NT2/D1 (cell line): ENCODE results near the gene ACAD8.
A peak's percentile ranks its signal among the peaks of the same experiment; 100 is the strongest.

ENCODE experiments used
- DNase-seq: peaks from one replicate; pipeline ENCODE4 v3.0.0-alpha.2; 2011; ENCODE audit warnings: low read depth, low spot score
- H3K27me3 ChIP-seq: 2 replicates; pipeline ENCODE4 v1.6.0; 2011; ENCODE audit warnings: mild to moderate bottlenecking; ENCODE audit not compliant: insufficient read length, insufficient read depth
- H3K36me3 ChIP-seq: 2 replicates; pipeline ENCODE4 v1.6.1; 2011; ENCODE audit warnings: mild to moderate bottlenecking, low read length, mixed read lengths; ENCODE audit not compliant: insufficient read depth, insufficient read length
- H3K4me1 ChIP-seq: 2 replicates; pipeline ENCODE4 v1.5.1; 2011; ENCODE audit not compliant: insufficient read depth, insufficient read length
- H3K4me3 ChIP-seq: 2 replicates; pipeline ENCODE4 v1.5.1; 2011; ENCODE audit warnings: low read depth; ENCODE audit not compliant: insufficient read length
- H3K9ac ChIP-seq: 2 replicates; pipeline ENCODE4 v1.6.0; 2011; ENCODE audit warnings: low read depth; ENCODE audit not compliant: insufficient read length
- H3K9me3 ChIP-seq: 2 replicates; pipeline ENCODE4 v1.5.1; 2011; ENCODE audit warnings: mild to moderate bottlenecking, low read length; ENCODE audit not compliant: insufficient read depth
- SUZ12 ChIP-seq: IDR thresholded peaks from 2 replicates; pipeline ENCODE4 v1.6.1; 2011; ENCODE audit not compliant: insufficient read length, insufficient read depth; ENCODE audit errors: extremely low read depth
- YY1 ChIP-seq: IDR thresholded peaks from 2 replicates; pipeline ENCODE4 v1.6.1; 2011; ENCODE audit not compliant: insufficient read length, insufficient read depth
- ZNF274 ChIP-seq: IDR thresholded peaks from 2 replicates; pipeline ENCODE4 v1.6.1; 2011; ENCODE audit warnings: mild to moderate bottlenecking, low read depth, low read length

Gene ACAD8

DNA sequence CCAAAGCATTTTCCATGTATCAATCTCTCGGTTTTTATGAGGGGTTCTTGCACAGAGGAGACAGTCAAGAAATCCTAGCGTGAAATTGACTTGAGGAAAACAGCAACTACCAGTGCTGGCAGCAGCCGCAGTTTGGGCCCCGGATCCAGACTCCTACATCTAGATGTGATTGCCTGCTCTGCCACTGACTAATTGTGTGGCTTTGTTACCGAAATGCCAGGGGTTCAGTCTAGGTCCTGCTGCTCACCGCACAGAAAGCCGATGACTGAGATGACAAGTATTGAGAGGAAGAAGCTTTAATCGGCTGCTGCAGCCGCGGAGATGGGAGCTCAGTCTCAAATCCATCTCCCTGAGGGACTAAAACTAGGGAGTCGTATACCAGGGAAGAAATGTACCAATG, 14.6 kb downstream of the ACAD8 start:
- no peak overlapping the region for H3K9ac ChIP-seq
- no peak for TF ChIP-seq YY1
- TF ChIP-seq SUZ12: no peak
- no peak for TF ChIP-seq ZNF274
- no peak overlapping the region for H3K4me3 ChIP-seq
- peaks cover 5% of the 10 kb centered on the region for H3K27me3 ChIP-seq
- no peaks in the 10 kb centered on the region for H3K9me3 ChIP-seq
- DNase-seq: no peak
- peaks cover 15% of the 10 kb centered on the region for H3K36me3 ChIP-seq
- peaks cover 3% of the 10 kb centered on the region for H3K4me1 ChIP-seq

DNA sequence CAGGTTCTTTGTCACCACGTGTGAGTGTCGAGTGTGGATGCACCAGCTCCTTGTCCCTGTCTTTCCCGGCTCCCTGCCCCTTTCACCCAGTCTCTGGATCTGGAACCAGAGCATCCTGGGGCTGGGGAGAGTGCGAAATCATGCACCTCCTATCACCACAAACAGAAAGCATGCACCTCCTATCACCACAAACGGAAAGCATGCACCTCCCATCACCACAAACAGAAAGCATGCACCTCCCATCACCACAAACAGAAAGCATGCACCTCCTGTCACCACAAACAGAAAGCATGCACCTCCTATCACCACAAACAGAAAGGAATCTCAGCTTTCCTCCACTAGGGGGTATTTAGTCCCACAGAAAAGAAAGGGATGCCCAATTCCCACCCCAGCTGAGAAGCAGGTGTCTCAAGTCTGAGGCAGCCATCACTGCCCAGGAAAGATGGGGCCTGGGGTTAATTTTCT, 16.9 kb downstream of the ACAD8 start:
- Histone ChIP-seq H3K4me1 (peaks cover 3% of the 10 kb centered on the region), H3K36me3 (no peaks in the 10 kb centered on the region), H3K27me3 (peaks cover 26% of the 10 kb centered on the region), H3K9ac (no peak overlapping the region), H3K4me3 (no peak overlapping the region), H3K9me3 (no peaks in the 10 kb centered on the region)
- TF ChIP-seq SUZ12 (no peak), YY1 (no peak), ZNF274 (no peak)
- no peak for DNase-seq

DNA sequence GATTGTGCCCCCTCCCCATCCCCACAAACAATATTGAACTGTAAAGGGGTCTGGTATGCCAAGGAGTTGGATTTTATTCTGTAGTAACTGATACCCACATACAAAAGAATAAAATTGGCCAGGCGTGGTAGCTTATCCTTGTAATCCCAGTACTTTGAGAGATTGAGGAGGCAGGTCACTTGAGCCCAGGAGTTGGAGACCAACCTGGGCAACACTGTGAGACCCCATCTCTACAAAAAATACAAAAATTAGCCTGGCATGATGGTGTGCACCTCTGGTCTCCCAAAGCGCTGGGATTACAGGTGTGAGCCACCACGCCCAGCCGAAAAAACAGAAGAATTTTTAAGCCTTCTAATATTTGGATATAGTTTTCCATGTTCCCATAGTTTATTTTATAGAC, 18.6 kb downstream of the ACAD8 start:
- no peak for DNase-seq
- peaks cover 42% of the 10 kb centered on the region for H3K27me3 ChIP-seq
- no peak overlapping the region for H3K4me3 ChIP-seq
- H3K9ac ChIP-seq: no peak overlapping the region
- H3K9me3 ChIP-seq: no peaks in the 10 kb centered on the region
- peaks cover 3% of the 10 kb centered on the region for H3K4me1 ChIP-seq
- TF ChIP-seq YY1 (no peak), SUZ12 (no peak), ZNF274 (no peak)
- no peaks in the 10 kb centered on the region for H3K36me3 ChIP-seq

DNA sequence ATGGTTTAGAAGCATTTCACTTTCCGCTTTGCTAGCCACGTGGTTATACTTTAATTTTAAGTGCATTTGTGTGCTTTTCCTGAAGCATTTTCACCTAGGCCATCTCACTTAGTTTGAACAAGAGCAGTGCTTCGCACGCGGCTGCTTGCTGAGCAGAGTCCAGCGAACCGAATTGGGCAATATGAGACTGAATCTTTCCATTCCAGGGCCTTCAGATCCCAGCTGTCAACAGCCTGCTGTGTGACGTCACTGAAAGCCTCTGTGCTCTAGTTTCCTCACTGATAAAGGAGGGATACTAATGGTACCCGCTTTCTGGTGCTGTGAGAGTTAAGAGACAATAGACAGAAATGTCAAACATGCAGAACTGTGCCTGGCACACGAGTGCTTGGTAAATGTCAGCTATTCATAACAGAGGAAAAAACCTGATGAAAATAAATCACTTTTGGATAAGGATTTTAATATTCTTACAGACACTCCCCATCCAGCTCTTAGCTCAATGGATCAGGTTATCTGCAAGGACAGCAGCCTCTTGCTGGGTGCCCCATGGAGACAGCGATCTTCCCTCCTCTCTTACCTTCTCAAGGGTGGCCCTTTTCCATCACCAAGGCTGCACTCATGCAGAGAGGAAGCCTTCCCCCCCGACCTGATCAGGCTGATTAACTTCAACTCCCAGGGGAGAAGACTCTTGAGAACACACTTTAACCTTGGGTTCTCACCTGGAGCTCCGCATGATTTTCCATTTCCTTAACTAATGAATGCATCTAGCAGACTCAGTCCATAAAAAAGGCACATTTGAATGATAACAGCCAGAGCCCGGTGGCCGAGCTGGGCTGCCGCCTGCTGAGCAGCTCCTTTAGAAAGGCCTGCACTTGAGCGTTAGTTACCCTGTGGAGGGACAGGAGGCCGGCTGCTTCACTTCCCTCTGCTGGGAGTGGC, 19.3 kb downstream of the ACAD8 start:
- H3K4me3 ChIP-seq: no peak overlapping the region
- no peaks in the 10 kb centered on the region for H3K9me3 ChIP-seq
- peaks cover 49% of the 10 kb centered on the region for H3K27me3 ChIP-seq
- H3K36me3 ChIP-seq: no peaks in the 10 kb centered on the region
- H3K9ac ChIP-seq: no peak overlapping the region
- no peak for TF ChIP-seq YY1
- no peak for TF ChIP-seq ZNF274
- no peak for TF ChIP-seq SUZ12
- peak; percentile 80 for DNase-seq
- H3K4me1 ChIP-seq: peaks cover 3% of the 10 kb centered on the region

DNA sequence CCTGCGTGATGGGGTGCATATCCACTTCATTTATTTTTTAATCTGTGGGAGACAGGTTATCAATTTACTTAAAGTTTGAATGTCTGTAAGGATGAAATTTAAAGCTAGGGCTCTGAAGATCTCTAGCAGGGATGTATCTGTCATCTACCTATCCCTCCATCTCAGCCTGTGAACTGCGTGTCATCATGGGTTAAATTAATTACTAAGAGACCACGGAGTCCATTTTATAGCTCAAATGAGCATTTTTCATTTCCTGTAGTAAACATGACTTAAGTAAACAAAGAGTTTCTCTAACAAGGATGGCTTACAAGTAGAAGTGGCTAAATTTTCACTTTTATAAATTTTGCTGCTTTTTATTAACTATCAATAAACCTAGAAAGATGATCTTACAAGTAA, 19.9 kb downstream of the ACAD8 start:
- Histone ChIP-seq H3K9ac (no peak overlapping the region), H3K4me3 (no peak overlapping the region), H3K4me1 (peaks cover 3% of the 10 kb centered on the region), H3K27me3 (peaks cover 56% of the 10 kb centered on the region), H3K9me3 (no peaks in the 10 kb centered on the region), H3K36me3 (no peaks in the 10 kb centered on the region)
- DNase-seq: no peak
- no peak for TF ChIP-seq ZNF274
- TF ChIP-seq YY1: no peak
- TF ChIP-seq SUZ12: no peak

DNA sequence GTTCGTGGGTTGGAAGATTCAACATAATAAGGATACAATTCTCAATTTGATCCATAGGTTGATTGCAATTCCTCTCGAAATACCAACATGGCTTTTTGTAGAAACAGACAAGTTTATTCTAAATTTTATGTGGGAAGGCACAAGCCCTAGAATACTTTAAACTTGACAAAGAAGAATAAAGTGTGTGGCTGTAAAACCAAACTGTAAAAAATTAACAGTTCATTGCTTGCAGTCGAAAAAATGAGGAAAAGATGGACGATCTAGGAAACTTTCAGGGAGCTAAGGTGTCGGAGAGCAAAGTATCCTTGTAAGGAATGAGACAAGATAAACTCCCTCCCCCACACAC, 21.8 kb downstream of the ACAD8 start:
- H3K4me3 ChIP-seq: peak overlapping the region; percentile 55
- peak overlapping the region; percentile 79 for H3K9ac ChIP-seq
- H3K27me3 ChIP-seq: peaks cover 64% of the 10 kb centered on the region
- TF ChIP-seq SUZ12 (no peak), ZNF274 (no peak), YY1 (no peak)
- H3K9me3 ChIP-seq: no peaks in the 10 kb centered on the region
- peaks cover under 1% of the 10 kb centered on the region for H3K4me1 ChIP-seq
- no peak for DNase-seq
- no peaks in the 10 kb centered on the region for H3K36me3 ChIP-seq

DNA sequence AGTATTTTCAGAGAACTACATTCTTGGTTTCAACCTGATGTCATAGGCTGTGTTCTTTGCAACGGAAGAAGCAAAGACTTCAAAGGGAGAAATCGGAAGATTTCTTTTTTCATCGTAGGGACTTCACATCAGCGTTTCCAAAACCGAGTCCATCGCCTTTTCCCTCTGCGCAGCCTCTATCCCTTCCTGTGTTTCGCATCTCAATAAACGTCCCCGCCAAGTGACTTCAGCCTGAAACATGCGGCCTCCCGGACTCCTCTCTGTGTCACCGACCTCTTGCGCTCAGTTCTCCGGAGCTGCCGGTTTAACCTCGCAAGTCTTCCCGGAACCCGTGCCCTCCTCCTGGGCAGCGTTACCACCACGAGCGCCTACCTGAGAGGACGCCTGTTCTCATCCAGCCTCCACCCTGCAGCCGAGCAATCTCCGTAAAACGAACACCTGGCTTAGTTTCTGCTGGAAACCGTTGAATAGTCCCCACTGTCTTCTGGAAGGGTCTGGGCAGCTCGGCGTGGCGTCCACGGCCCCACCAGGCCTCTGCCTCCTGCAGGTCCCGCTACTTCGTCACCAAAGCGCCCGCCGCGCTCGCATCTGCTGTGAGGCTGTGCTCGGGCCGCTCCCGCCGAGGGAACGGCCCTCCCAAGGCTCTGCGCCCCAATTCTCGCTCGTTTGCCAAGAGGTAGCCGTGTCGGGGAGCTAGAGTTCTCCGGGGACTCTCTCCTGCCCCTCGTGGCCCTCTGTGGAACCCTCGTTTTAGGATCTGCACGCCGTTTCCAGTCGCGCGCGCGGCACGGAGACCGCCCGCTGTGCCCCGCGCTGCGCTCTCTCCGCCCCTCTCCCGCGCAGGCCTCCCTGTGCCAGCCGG, 22.4 kb downstream of the ACAD8 start, which contains the start of gene GLB1L3:
Gene GLB1L3 (plus strand): TSS at position 846 of the 862 bp plus-strand sequence. CDS start 362 bp downstream, outside the sequence.
- no peaks in the 10 kb centered on the region for H3K9me3 ChIP-seq
- H3K36me3 ChIP-seq: no peaks in the 10 kb centered on the region
- H3K27me3 ChIP-seq: peaks cover 64% of the 10 kb centered on the region
- DNase-seq: no peak
- peak within 1 kb of the TSS; percentile 79 for H3K9ac ChIP-seq
- H3K4me3 ChIP-seq: peak within 1 kb of the TSS; percentile 55
- no peak for TF ChIP-seq ZNF274
- TF ChIP-seq SUZ12: no peak
- no peak for TF ChIP-seq YY1
- H3K4me1 ChIP-seq: no peaks in the 10 kb centered on the region
